Naive thymus-derived CD8-positive, alpha-beta T cell (primary cell): Measurements from ENCODE around the gene POLD2. TPM values are rescaled to one million over a fixed set of nuclear protein-coding genes. Genes with fewer than 3 reads are reported as not detected.

Source experiments
- ATAC-seq, 2 donors: fragments of 150-1000 bp; cut with Tn5 transposase in 1 of 2; sonication (Bioruptor Pico), chemical (Tn5 transposase) in 1 of 2; 1 replicate in 1 of 2; 2 replicates in 1 of 2; pipeline ENCODE4 v1.10.0; 2021; ENCODE audit warnings: mild to moderate bottlenecking in 2 of 2, moderate library complexity in 2 of 2
- POLR2A ChIA-PET: fragments of 350-600 bp; sonication (Branson Sonifier 250); formaldehyde crosslinking; loops from one replicate; lab custom pipeline; 2021; ENCODE audit warnings: antibody characterized with exemption; lab: Charles Lee
- DNase-seq, 10 donors: peaks; one replicate each; pipeline versions ENCODE4 v3.0.0 to v3.0.0-alpha.2; 2020 to 2022
- H3K27ac Mint-ChIP-seq, 10 donors: one replicate each; pipeline ENCODE4 v1.8.0; 2020 to 2022; ENCODE audit warnings: mild to moderate bottlenecking in 10 of 10, mixed read lengths in 10 of 10, moderate library complexity in 4 of 10, inconsistent platforms in 1 of 10
- H3K27me3 Mint-ChIP-seq, 5 donors: one replicate each; pipeline ENCODE4 v1.8.0; 2021 to 2022; ENCODE audit warnings: mixed read lengths in 5 of 5
- H3K36me3 Mint-ChIP-seq, 3 donors: one replicate each; pipeline ENCODE4 v1.8.0; 2020 to 2022; ENCODE audit warnings: mixed read lengths in 3 of 3, mild to moderate bottlenecking in 2 of 3, inconsistent platforms in 1 of 3
- H3K4me1 Mint-ChIP-seq, 4 donors: one replicate each; pipeline ENCODE4 v1.8.0; 2021 to 2022; ENCODE audit warnings: mixed read lengths in 4 of 4
- H3K4me3 Mint-ChIP-seq, 10 donors: one replicate each; pipeline ENCODE4 v1.8.0; 2020 to 2022; ENCODE audit warnings: mild to moderate bottlenecking in 10 of 10, mixed read lengths in 10 of 10, moderate library complexity in 6 of 10, inconsistent platforms in 1 of 10
- H3K9me3 Mint-ChIP-seq, 9 donors: one replicate each; pipeline ENCODE4 v1.8.0; 2020 to 2022; ENCODE audit warnings: mixed read lengths in 9 of 9, mild to moderate bottlenecking in 3 of 9, inconsistent platforms in 1 of 9, moderate library complexity in 1 of 9
- polyA plus RNA-seq, 3 donors: library from polyadenylated mRNA; unstranded; fragments of 300-500 nt; fragmentation: Illumina TruSeq; gene quantifications; one replicate each; pipeline ENCODE4 v1.2.3, GENCODE V29; 2021
- total RNA-seq, 8 experiments: library from RNA in 2 of 8; stranded (reverse) in 2 of 8; gene quantifications; one replicate each; pipeline ENCODE4 v1.2.3 and lab custom pipeline; 2021 to 2026

POLD2 gene
- total and polyA plus RNA-seq, 5 experiments from 2014 or later: 64.3 to 102 (median 72.4) TPM

- POLR2A ChIA-PET: no interaction called here
Measured at GRCh38 chr7:44113764-44114354, 9.5 kb downstream of the POLD2 start.

GRCh38 chr7:44112997-44113763 lies 10.2 kb downstream of the POLD2 start:
- no peaks in the 10 kb centered on the region for H3K9me3 Mint-ChIP-seq
- no peak overlapping the region for H3K4me3 Mint-ChIP-seq
- no peak overlapping the region for H3K27ac Mint-ChIP-seq
- POLR2A ChIA-PET: no interaction called here
- peaks cover 0 to 10% (median 7%) of the 10 kb centered on the region in 4 donors for H3K4me1 Mint-ChIP-seq
- peaks cover 0 to 40% (median 13%) of the 10 kb centered on the region in 3 donors for H3K36me3 Mint-ChIP-seq
- H3K27me3 Mint-ChIP-seq: no peaks in the 10 kb centered on the region
- no peak for ATAC-seq
- DNase-seq: no peak

More at GRCh38 chr7:44113764-44114354, 9.5 kb downstream of the POLD2 start:
- H3K4me3 Mint-ChIP-seq: no peak overlapping the region
- H3K27me3 Mint-ChIP-seq: no peaks in the 10 kb centered on the region
- peak overlapping the region in 4 of 10 donors; percentile 32 to 78 (median 51) for H3K27ac Mint-ChIP-seq
- ATAC-seq: no peak
- peaks cover 0 to 10% (median 6%) of the 10 kb centered on the region in 4 donors for H3K4me1 Mint-ChIP-seq
- H3K36me3 Mint-ChIP-seq: peaks cover 0 to 46% (median 13%) of the 10 kb centered on the region in 3 donors
- H3K9me3 Mint-ChIP-seq: no peaks in the 10 kb centered on the region
- no peak for DNase-seq

DNA sequence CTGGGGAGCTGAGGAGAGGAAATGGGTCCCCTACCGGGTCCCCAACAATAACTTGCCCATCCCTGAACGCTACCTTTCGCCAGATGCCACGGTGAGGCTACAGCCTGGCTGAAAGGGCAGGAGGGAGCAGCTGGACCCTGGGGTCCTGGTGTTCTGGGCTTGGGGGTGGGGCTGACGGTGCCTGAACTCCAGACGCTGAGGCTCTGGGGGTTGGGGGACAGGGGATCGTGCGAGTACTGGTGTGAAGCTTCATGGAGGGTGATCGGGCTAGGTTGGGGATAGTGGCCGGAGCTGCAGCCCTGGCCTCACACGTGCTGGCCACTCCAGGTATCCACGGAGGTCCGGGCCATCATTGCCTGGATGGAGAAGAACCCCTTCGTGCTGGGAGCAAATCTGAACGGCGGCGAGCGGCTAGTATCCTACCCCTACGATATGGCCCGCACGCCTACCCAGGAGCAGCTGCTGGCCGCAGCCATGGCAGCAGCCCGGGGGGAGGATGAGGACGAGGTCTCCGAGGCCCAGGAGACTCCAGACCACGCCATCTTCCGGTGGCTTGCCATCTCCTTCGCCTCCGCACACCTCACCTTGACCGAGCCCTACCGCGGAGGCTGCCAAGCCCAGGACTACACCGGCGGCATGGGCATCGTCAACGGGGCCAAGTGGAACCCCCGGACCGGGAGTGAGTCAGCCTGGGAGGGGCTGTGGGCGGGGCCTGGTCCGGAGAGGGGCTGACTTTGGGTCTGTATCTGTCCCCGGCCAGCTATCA lies 10.9 kb downstream of the POLD2 start:
- no peaks in the 10 kb centered on the region for H3K27me3 Mint-ChIP-seq
- peaks cover 0 to 36% (median 13%) of the 10 kb centered on the region in 3 donors for H3K36me3 Mint-ChIP-seq
- no peak for ATAC-seq
- H3K4me3 Mint-ChIP-seq: no peak overlapping the region
- DNase-seq: no peak
- peaks cover 0 to 3% (median 2%) of the 10 kb centered on the region in 4 donors for H3K4me1 Mint-ChIP-seq
- H3K9me3 Mint-ChIP-seq: no peaks in the 10 kb centered on the region
- POLR2A ChIA-PET: no interaction called here
- no peak overlapping the region for H3K27ac Mint-ChIP-seq

DNA sequence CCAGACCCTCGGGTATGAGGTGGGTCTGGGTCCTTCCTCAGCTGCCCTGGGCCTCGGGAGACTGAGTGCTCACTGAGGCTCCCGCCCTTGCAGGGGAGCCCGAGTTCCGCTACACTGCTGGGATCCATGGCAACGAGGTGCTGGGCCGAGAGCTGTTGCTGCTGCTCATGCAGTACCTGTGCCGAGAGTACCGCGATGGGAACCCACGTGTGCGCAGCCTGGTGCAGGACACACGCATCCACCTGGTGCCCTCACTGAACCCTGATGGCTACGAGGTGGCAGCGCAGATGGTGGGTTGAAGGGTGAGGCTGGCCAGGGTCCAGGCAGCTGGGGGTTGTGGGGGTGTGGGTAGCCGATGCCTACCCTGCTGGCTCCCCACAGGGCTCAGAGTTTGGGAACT lies 11.6 kb downstream of the POLD2 start:
- Mint-ChIP-seq H3K4me1 (peaks cover 0 to 3% (median 0%) of the 10 kb centered on the region in 4 donors), H3K27ac (peak overlapping the region in 1 of 10 donors; percentile 75), H3K27me3 (no peaks in the 10 kb centered on the region), H3K9me3 (no peaks in the 10 kb centered on the region), H3K4me3 (no peak overlapping the region), H3K36me3 (peaks cover 0 to 30% (median 13%) of the 10 kb centered on the region in 3 donors)
- DNase-seq (no peak), ATAC-seq (no peak)
- POLR2A ChIA-PET: no interaction called here

GRCh38 chr7:44110719-44111635 lies 12.4 kb downstream of the POLD2 start:
- no peaks in the 10 kb centered on the region for H3K9me3 Mint-ChIP-seq
- H3K36me3 Mint-ChIP-seq: peaks cover 0 to 29% (median 13%) of the 10 kb centered on the region in 3 donors
- ATAC-seq (no peak), DNase-seq (no peak)
- peaks cover 4 to 5% (median 5%) of the 10 kb centered on the region in 4 donors for H3K4me1 Mint-ChIP-seq
- no peaks in the 10 kb centered on the region for H3K27me3 Mint-ChIP-seq
- H3K27ac Mint-ChIP-seq: peak overlapping the region in 1 of 10 donors; percentile 62
- H3K4me3 Mint-ChIP-seq: no peak overlapping the region
- POLR2A ChIA-PET: interaction anchor here (0.6 to 1.0 kb wide), 2 partner anchors 26 to 66 kb away, joined by 3 read pairs; partner anchors contain the start of gene DBNL

GRCh38 chr7:44109991-44110390 lies 13.4 kb downstream of the POLD2 start:
- Mint-ChIP-seq H3K27ac (no peak overlapping the region), H3K9me3 (no peaks in the 10 kb centered on the region), H3K27me3 (no peaks in the 10 kb centered on the region), H3K4me3 (no peak overlapping the region), H3K4me1 (peaks cover 13 to 15% (median 14%) of the 10 kb centered on the region in 4 donors), H3K36me3 (peaks cover 0 to 29% (median 13%) of the 10 kb centered on the region in 3 donors)
- POLR2A ChIA-PET: interaction anchor here (0.7 to 1.0 kb wide), 2 partner anchors 21 to 91 kb away, joined by 3 to 4 read pairs; partner anchors contain the start of gene YKT6
- ATAC-seq: no peak
- no peak for DNase-seq

DNA sequence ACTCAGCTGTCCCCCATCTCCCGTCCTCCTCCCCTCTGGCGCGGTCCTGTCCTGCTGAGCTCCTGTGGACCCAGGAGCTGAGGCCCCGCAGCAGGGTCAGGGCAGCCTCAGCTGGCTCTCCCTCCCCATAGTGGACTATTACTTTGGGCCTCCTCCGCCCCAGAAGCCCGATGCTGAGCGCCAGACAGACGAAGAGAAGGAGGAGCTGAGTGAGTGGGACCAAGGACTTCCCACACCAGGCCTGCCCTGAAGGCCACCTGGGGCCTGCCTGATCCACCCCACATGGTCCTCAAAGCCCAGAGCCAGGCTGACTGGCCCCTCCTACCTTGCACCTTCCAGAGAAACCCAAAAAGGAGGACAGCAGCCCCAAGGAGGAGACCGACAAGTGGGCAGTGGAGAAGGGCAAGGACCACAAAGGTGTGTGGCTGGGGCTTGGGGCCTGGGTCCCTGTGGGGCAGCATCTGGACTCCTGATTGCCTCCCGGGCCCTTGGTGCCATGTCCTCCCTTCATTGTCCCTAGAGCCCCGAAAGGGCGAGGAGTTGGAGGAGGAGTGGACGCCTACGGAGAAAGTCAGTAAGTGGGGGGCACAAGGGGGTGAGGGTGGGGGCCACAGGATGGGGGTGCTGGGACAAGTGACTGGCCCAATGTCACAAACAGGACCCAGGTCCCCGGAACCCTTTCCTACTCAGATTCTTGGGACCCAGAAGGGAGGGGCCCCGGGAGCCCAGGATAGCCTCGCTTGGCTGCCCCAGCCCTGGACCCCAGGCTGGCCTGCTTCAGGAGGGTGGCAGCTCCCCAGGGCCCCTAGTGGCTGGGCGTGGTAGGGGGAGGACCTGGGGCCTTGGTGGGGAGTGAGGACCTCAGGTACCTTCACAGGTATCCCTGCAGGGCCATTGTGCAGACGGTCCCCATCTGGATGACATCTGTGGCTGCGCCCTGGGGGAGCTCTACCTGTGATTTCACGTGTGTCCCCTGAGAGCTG lies 14.3 kb downstream of the POLD2 start:
- H3K27ac Mint-ChIP-seq: no peak overlapping the region
- peaks cover 13 to 17% (median 15%) of the 10 kb centered on the region in 4 donors for H3K4me1 Mint-ChIP-seq
- no peak for DNase-seq
- H3K4me3 Mint-ChIP-seq: no peak overlapping the region
- no peaks in the 10 kb centered on the region for H3K27me3 Mint-ChIP-seq
- POLR2A ChIA-PET: interaction anchor here (0.7 to 1.0 kb wide), 2 partner anchors 22 to 92 kb away, joined by 3 to 4 read pairs; partner anchors contain the start of gene YKT6
- no peak for ATAC-seq
- no peaks in the 10 kb centered on the region for H3K9me3 Mint-ChIP-seq
- H3K36me3 Mint-ChIP-seq: peaks cover 0 to 22% (median 12%) of the 10 kb centered on the region in 3 donors

DNA sequence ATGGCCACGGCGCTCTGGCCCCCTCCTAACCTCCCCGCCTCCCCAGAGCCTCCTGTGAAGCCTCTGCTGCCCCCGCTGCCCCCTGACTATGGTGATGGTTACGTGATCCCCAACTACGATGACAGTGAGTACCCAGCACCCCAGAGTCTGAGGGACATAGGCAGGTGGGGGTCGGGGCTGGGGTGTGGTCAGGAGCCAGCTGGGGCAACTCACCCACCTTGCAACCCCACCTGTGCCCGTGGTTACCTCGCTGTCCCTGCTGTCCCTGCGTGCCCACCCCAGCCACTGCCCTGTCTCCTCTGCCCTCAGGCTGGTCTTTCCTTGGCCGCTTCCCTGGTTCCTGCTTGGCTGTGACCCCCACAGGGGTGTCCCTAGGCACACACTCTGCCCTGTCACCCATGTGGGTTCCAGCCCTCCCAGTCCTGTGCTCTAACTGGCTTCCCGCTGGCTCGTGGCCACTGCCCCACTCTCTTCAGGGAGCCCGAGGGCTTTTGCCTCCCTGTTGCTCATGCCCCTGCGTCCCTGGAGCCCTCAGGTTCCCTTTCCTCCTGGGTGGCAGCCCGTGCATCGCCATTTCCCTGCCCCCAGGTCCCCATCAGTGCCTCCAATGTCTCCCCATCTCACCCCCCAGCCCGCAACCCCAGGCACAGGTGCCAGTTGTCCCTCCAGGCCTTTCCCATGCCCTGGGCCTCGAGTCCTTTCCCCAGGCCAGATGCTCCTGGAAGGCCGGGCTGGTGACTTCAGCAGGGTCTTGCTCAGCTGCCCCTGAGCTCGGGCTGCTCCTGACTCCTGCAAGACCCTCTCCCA lies 15.2 kb downstream of the POLD2 start:
- Mint-ChIP-seq H3K36me3 (peaks cover 0 to 18% (median 12%) of the 10 kb centered on the region in 3 donors), H3K4me1 (peaks cover 13 to 23% (median 20%) of the 10 kb centered on the region in 4 donors), H3K27ac (peak overlapping the region in 4 of 10 donors; percentile 22 to 82 (median 58)), H3K4me3 (no peak overlapping the region), H3K27me3 (peaks cover 0 to 1% (median 0%) of the 10 kb centered on the region in 5 donors), H3K9me3 (no peaks in the 10 kb centered on the region)
- ATAC-seq (no peak), DNase-seq (no peak)
- POLR2A ChIA-PET: no interaction called here

- Mint-ChIP-seq H3K27ac (peak overlapping the region in 2 of 10 donors; percentile 22 to 29), H3K4me3 (no peak overlapping the region), H3K27me3 (peaks cover 0 to 1% (median 0%) of the 10 kb centered on the region in 5 donors), H3K4me1 (peaks cover 15 to 31% (median 21%) of the 10 kb centered on the region in 4 donors), H3K36me3 (peaks cover 0 to 12% (median 9%) of the 10 kb centered on the region in 3 donors), H3K9me3 (no peaks in the 10 kb centered on the region)
- no peak for ATAC-seq
- no peak for DNase-seq
- POLR2A ChIA-PET: interaction anchor here (1.1 to 1.2 kb wide), 2 partner anchors 12 to 26 kb away, joined by 3 to 6 read pairs; no protein-coding TSS in a partner anchor
Measured at GRCh38 chr7:44107116-44107960, 16.0 kb downstream of the POLD2 start.
